ENCODE measurements around the gene ACAP1.

Gene ACAP1

DNA sequence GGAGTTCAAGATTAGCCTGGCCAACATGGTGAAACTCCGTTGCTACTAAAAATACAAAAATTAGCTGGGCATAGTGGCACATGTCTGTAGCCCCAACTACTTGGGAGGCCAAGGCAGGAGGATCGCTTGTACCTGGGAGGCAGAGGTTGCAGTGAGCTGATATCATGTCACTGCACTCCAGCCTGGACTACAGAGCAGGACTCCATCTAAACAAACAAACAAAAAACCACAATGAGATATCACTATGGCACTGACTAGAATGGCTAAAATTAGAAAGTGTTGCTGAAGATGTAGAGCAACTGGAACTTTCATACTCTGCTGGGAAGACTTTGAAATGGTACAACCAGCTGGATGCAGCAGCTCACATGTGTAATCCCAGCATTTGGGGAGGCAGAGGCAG is 38.0 kb downstream of the ACAP1 start:
- no peaks in the 10 kb centered on the region for H3K4me1 Mint-ChIP-seq (ENCODE audit: low read depth)
- H3K27me3 Mint-ChIP-seq: peaks cover 12% of the 10 kb centered on the region
- no peak overlapping the region for H3K4me3 Mint-ChIP-seq
- H3K27ac Mint-ChIP-seq: no peak overlapping the region
- H3K9me3 Mint-ChIP-seq (ENCODE audit: low read depth): no peaks in the 10 kb centered on the region
- peaks cover 4% of the 10 kb centered on the region for H3K36me3 Mint-ChIP-seq

DNA sequence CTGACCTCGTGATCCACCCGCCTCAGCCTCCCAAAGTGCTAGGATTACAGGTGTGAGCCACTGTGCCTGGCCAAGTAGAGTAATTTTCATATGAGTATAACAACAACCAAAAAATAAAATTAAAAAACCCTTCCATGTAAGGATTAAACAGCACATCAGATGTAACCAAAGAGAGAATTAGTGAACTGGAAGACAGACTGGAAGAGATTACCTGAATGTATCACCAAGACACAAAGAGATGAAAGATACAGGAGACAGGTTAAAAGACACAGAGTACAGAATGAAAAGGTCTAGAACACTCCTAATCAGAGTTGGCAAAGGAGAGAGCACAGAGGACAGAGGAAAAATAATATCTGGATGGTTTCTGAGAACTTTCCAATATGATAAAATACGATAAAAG is 42.8 kb downstream of the ACAP1 start:
- no peak overlapping the region for H3K4me3 Mint-ChIP-seq
- H3K27me3 Mint-ChIP-seq: peaks cover 28% of the 10 kb centered on the region
- peaks cover 5% of the 10 kb centered on the region for H3K36me3 Mint-ChIP-seq
- H3K4me1 Mint-ChIP-seq (ENCODE audit: low read depth): peaks cover 7% of the 10 kb centered on the region
- no peaks in the 10 kb centered on the region for H3K9me3 Mint-ChIP-seq (ENCODE audit: low read depth)
- no peak overlapping the region for H3K27ac Mint-ChIP-seq

DNA sequence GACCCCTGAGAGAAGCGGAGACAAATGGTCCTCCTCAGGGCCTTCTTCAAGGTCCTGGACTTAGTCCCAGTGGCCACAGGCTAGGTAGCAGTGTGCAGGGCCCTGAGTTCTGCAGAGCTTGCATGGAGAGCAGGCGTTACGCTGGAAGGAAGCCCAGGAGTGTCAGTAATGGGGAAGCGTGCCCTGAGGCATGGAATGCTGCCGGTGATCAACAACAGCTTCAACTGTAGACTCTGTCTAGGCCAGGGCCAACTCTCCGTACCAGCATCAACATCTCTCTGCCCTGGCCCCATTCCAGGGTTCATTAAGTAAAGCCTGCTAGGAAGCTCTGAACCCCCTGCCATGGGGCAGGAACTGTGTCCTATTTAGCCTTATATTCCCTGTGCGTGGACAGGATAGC is 44.0 kb downstream of the ACAP1 start:
- H3K4me1 Mint-ChIP-seq (ENCODE audit: low read depth): peaks cover 10% of the 10 kb centered on the region
- H3K36me3 Mint-ChIP-seq: peaks cover 5% of the 10 kb centered on the region
- H3K27me3 Mint-ChIP-seq: peaks cover 25% of the 10 kb centered on the region
- H3K4me3 Mint-ChIP-seq: peak overlapping the region; percentile 47
- no peak overlapping the region for H3K27ac Mint-ChIP-seq
- H3K9me3 Mint-ChIP-seq (ENCODE audit: low read depth): no peaks in the 10 kb centered on the region

- Mint-ChIP-seq H3K36me3 (peaks cover 5% of the 10 kb centered on the region), H3K4me3 (peak within 1 kb of the TSS; percentile 47), H3K4me1 (ENCODE audit: low read depth) (peaks cover 10% of the 10 kb centered on the region), H3K9me3 (ENCODE audit: low read depth) (no peaks in the 10 kb centered on the region), H3K27ac (peak within 1 kb of the TSS; percentile 16), H3K27me3 (peaks cover 25% of the 10 kb centered on the region)
Observed at GRCh38 chr17:7380855-7381683, 44.7 kb downstream of the ACAP1 start, which contains the start of gene TNK1. Gene TNK1 (plus strand): TSS chr17:7381089. CDS start chr17:7382927, 1,838 bp downstream.

GRCh38 chr17:7382901-7383300 is 46.6 kb downstream of the ACAP1 start:
- H3K36me3 Mint-ChIP-seq: peaks cover 5% of the 10 kb centered on the region
- no peaks in the 10 kb centered on the region for H3K9me3 Mint-ChIP-seq (ENCODE audit: low read depth)
- H3K27ac Mint-ChIP-seq: no peak overlapping the region
- H3K27me3 Mint-ChIP-seq: peaks cover 20% of the 10 kb centered on the region
- no peak overlapping the region for H3K4me3 Mint-ChIP-seq
- peaks cover 10% of the 10 kb centered on the region for H3K4me1 Mint-ChIP-seq (ENCODE audit: low read depth)

DNA sequence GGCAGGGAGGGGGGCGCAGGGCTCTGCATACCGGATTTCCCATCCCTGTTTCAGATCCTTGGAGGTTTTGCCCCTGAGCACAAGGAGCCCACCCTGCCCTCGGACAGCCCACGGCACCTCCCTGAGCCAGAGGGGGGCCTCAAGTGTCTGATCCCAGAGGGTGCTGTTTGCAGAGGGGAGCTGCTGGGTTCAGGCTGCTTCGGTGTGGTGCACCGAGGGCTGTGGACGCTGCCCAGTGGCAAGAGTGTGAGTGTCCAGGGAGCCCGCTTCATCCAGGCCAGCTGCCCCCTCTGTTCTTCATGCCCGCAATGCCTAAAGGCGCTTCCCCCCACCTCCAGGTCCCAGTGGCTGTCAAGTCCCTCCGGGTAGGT is 47.0 kb downstream of the ACAP1 start:
- Mint-ChIP-seq H3K9me3 (ENCODE audit: low read depth) (no peaks in the 10 kb centered on the region), H3K4me1 (ENCODE audit: low read depth) (peaks cover 10% of the 10 kb centered on the region), H3K36me3 (peaks cover 5% of the 10 kb centered on the region), H3K27me3 (peaks cover 20% of the 10 kb centered on the region), H3K27ac (no peak overlapping the region), H3K4me3 (no peak overlapping the region)

DNA sequence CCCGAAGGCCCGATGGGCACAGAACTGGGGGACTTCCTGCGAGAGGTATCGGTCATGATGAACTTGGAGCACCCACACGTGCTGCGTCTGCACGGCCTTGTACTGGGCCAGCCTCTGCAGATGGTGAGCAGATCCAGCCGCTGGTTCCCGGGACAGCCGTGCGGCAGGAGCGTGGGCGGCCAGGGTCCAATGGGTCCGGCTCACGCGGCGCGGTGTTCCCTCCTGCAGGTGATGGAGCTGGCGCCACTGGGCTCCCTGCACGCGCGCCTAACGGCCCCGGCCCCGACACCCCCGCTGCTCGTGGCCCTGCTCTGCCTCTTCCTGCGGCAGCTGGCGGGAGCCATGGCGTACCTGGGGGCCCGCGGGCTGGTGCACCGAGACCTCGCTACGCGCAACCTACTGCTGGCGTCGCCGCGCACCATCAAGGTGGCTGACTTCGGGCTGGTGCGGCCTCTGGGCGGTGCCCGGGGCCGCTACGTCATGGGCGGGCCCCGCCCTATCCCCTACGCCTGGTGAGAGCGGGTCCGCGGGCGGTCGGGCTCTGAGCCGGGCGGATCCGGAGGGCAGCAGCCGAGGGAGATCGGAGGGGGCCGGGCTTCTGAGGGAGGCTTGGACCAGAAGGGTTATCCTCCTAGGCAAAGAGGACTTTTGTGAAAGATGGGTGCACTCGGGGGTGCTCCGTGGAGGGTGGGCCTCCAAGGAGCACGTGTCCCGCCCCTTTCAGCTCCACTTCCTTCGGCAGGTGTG is 47.6 kb downstream of the ACAP1 start:
- peaks cover 10% of the 10 kb centered on the region for H3K4me1 Mint-ChIP-seq (ENCODE audit: low read depth)
- peak overlapping the region; percentile 64 for H3K27ac Mint-ChIP-seq

DNA sequence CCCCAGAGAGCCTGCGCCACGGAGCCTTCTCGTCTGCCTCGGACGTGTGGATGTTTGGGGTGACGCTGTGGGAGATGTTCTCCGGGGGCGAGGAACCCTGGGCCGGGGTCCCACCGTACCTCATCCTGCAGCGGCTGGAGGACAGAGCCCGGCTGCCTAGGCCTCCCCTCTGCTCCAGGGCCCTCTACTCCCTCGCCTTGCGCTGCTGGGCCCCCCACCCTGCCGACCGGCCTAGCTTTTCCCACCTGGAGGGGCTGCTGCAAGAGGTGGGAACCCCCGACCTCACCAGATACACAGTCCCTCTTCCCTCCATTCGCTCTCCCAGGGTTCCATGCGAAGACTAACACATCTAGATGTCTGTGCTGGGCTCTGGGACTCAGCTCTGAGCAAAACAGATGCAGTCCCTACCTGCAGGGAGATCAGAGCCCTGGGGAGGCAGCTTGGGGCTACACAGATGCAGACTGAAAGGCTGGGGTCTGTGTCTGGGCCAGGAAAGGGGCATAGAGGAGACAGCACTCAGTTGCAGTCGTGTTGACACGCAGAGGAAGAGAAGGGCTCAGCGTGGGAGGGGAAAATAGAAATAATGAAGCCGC is 48.3 kb downstream of the ACAP1 start:
- no peaks in the 10 kb centered on the region for H3K36me3 Mint-ChIP-seq
- H3K4me1 Mint-ChIP-seq (ENCODE audit: low read depth): peaks cover 12% of the 10 kb centered on the region
- no peaks in the 10 kb centered on the region for H3K9me3 Mint-ChIP-seq (ENCODE audit: low read depth)
- peaks cover 14% of the 10 kb centered on the region for H3K27me3 Mint-ChIP-seq
- peak overlapping the region; percentile 78 for H3K27ac Mint-ChIP-seq
- H3K4me3 Mint-ChIP-seq: peak overlapping the region; percentile 86

More for the DNA sequence above, 47.6 kb downstream of the ACAP1 start:
- H3K27me3 Mint-ChIP-seq: peaks cover 20% of the 10 kb centered on the region
- H3K4me3 Mint-ChIP-seq: peak overlapping the region; percentile 86
- H3K9me3 Mint-ChIP-seq (ENCODE audit: low read depth): no peaks in the 10 kb centered on the region
- peaks cover 5% of the 10 kb centered on the region for H3K36me3 Mint-ChIP-seq

DNA sequence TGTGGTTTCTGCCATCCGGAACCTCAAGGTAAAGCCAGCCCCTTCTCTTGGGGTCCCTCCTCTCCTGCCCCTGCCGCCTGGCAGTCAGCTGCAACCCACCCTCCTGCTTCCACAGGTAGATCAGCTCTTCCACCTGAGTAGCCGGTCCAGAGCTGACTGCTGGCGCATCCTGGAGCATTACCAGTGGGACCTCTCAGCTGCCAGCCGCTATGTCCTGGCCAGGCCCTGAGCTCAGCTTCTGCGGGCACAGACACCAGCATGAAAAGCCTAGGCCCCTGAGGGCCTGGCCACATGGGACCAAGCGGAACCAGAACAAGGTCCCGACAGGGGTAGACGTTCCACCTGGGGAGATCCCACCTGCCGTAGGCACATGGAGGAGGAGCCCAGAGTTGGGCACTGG is 52.5 kb downstream of the ACAP1 start:
- H3K4me3 Mint-ChIP-seq: no peak overlapping the region
- H3K4me1 Mint-ChIP-seq (ENCODE audit: low read depth): peaks cover 25% of the 10 kb centered on the region
- H3K9me3 Mint-ChIP-seq (ENCODE audit: low read depth): no peaks in the 10 kb centered on the region
- no peaks in the 10 kb centered on the region for H3K27me3 Mint-ChIP-seq
- H3K36me3 Mint-ChIP-seq: no peaks in the 10 kb centered on the region
- H3K27ac Mint-ChIP-seq: no peak overlapping the region

GRCh38 chr17:7389924-7390910 is 53.9 kb downstream of the ACAP1 start:
- Mint-ChIP-seq H3K27me3 (no peaks in the 10 kb centered on the region), H3K9me3 (ENCODE audit: low read depth) (no peaks in the 10 kb centered on the region), H3K4me3 (no peak overlapping the region), H3K36me3 (no peaks in the 10 kb centered on the region), H3K27ac (no peak overlapping the region), H3K4me1 (ENCODE audit: low read depth) (peaks cover 26% of the 10 kb centered on the region)

DNA sequence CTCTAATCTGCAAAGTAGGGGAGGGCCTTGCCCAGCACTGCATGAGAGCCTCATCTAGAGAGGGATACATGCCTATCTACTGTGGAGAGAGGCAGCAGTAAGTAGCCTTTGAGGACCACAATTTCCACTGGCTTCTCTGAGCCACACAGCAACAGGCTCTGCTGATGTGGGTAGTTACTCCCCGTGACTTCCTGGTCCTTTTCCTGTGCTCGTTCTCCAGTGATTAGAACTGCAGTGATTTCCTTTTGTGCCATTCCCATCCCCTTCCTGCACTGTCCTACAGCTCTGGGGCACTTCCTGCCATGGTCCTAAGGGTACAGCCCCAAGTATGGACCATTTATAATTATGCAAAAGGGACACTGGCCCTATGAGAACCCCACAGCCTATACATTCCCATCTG is 55.0 kb downstream of the ACAP1 start:
- peak overlapping the region; percentile 71 for H3K4me3 Mint-ChIP-seq
- no peaks in the 10 kb centered on the region for H3K27me3 Mint-ChIP-seq
- H3K4me1 Mint-ChIP-seq (ENCODE audit: low read depth): peaks cover 28% of the 10 kb centered on the region
- H3K9me3 Mint-ChIP-seq (ENCODE audit: low read depth): no peaks in the 10 kb centered on the region
- no peaks in the 10 kb centered on the region for H3K36me3 Mint-ChIP-seq
- no peak overlapping the region for H3K27ac Mint-ChIP-seq

- H3K27ac Mint-ChIP-seq: peak overlapping the region; percentile 68
- H3K9me3 Mint-ChIP-seq (ENCODE audit: low read depth): no peaks in the 10 kb centered on the region
- H3K4me3 Mint-ChIP-seq: peak overlapping the region; percentile 92
- peaks cover 28% of the 10 kb centered on the region for H3K4me1 Mint-ChIP-seq (ENCODE audit: low read depth)
- H3K36me3 Mint-ChIP-seq: no peaks in the 10 kb centered on the region
- H3K27me3 Mint-ChIP-seq: no peaks in the 10 kb centered on the region
Observed at GRCh38 chr17:7392696-7393612, 56.6 kb downstream of the ACAP1 start.

DNA sequence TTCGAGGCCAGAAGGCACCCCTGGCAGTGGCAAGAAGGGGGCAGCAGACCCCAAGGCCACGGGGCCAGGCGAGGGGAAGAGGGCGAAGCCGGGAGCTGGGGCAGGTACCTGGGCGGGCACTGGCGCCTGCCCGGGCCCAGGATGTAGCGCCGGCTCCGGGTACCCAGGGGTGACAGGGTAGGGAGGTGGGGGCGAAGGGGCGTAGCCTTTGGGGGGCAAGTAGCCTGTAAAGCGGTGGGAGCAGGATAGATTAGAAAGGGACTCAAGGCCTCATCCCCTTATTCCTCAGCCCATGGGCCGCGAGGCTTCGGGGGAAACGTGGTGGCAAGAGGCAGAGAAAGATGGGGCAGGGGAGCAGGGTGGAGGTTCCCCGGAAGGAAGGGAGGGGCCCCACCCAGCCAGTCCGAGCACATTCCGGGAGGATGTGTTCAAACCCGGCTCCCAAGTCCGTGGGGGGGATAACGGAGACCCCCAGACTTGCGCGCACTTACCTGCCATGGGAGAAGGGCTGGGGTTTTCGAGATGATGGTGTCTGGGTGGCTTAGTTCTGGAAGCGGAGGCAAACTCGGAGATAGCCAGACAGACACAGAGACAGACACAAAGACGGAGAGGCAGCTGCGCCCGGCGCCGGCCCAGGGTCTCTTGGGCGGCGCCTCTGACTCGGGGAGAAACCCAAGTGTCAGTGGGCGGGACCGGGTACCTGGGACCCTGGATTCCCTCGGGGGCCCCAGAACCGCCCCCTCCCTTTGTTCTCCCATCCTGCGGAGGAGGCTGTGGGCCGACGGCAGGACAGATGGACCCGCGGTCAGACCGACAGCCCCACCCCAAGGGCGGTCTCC is 57.5 kb downstream of the ACAP1 start:
- no peaks in the 10 kb centered on the region for H3K9me3 Mint-ChIP-seq (ENCODE audit: low read depth)
- no peaks in the 10 kb centered on the region for H3K36me3 Mint-ChIP-seq
- peak overlapping the region; percentile 92 for H3K4me3 Mint-ChIP-seq
- H3K4me1 Mint-ChIP-seq (ENCODE audit: low read depth): peaks cover 28% of the 10 kb centered on the region
- H3K27me3 Mint-ChIP-seq: no peaks in the 10 kb centered on the region
- peak overlapping the region; percentile 87 for H3K27ac Mint-ChIP-seq

Measured in activated naive CD8-positive, alpha-beta T cell (primary cell).